Activated CD4-positive, alpha-beta memory T cell treated with anti-CD3 and anti-CD28 coated beads for 36 hours (primary cell): ENCODE results near the gene UMODL1. TPM values are rescaled to one million over a fixed set of nuclear protein-coding genes. Genes with fewer than 3 reads are reported as not detected.

Experiments used
- CTCF ChIA-PET: fragments of 350-600 bp; sonication (Branson Sonifier 250); formaldehyde crosslinking; loops from one replicate; lab custom pipeline; 2021; ENCODE audit warnings: antibody characterized with exemption, inconsistent platforms; lab: Charles Lee
- POLR2A ChIA-PET: fragments of 350-600 bp; sonication (Branson Sonifier 250); formaldehyde crosslinking; loops from one replicate; lab custom pipeline; 2021; ENCODE audit warnings: antibody characterized with exemption; lab: Charles Lee
- DNase-seq: peaks from one replicate; pipeline ENCODE4 v3.0.0-alpha.2; 2020
- H3K27ac Mint-ChIP-seq: one replicate; pipeline ENCODE4 v1.8.0; 2021; ENCODE audit warnings: mixed read lengths
- H3K27me3 Mint-ChIP-seq: one replicate; pipeline ENCODE4 v1.8.0; 2021; ENCODE audit warnings: mixed read lengths
- H3K36me3 Mint-ChIP-seq: one replicate; pipeline ENCODE4 v1.8.0; 2021; ENCODE audit warnings: mixed read lengths
- H3K4me1 Mint-ChIP-seq: one replicate; pipeline ENCODE4 v1.8.0; 2021; ENCODE audit warnings: low read depth, mixed read lengths
- H3K4me3 Mint-ChIP-seq: one replicate; pipeline ENCODE4 v1.8.0; 2021; ENCODE audit warnings: mild to moderate bottlenecking, mixed read lengths
- H3K9me3 Mint-ChIP-seq: one replicate; pipeline ENCODE4 v1.8.0; 2021; ENCODE audit warnings: mixed read lengths
- intact Hi-C: fragments of 100-400 bp; cut with micrococcal nuclease; formaldehyde crosslinking; loops from one replicate; pipeline ENCODE4 v1.15.1; 2023
- total RNA-seq, 2 experiments: library from RNA; stranded (reverse); gene quantifications; one replicate each; pipeline ENCODE4 v1.2.3, GENCODE V29; 2021

Gene UMODL1
- total RNA-seq, 2 experiments from 2014 or later, result not detected

- Mint-ChIP-seq H3K4me1 (no peaks in the 10 kb centered on the region), H3K4me3 (no peak overlapping the region), H3K27ac (no peak overlapping the region), H3K36me3 (no peaks in the 10 kb centered on the region), H3K27me3 (no peaks in the 10 kb centered on the region), H3K9me3 (no peaks in the 10 kb centered on the region)
- ChIA-PET POLR2A (interaction anchor here (0.6 kb wide), 1 partner anchor 45 kb away, joined by 3 read pairs; no protein-coding TSS in a partner anchor), CTCF (no interaction called here)
- intact Hi-C loops, result no loop called here
- DNase-seq, result no peak
Observed at GRCh38 chr21:42031816-42032215, 39.3 kb upstream of the UMODL1 start.

GRCh38 chr21:42032266-42032665 is 38.9 kb upstream of the UMODL1 start:
- H3K27me3 Mint-ChIP-seq, result no peaks in the 10 kb centered on the region
- H3K4me3 Mint-ChIP-seq, result no peak overlapping the region
- no peaks in the 10 kb centered on the region for H3K9me3 Mint-ChIP-seq
- no peak overlapping the region for H3K27ac Mint-ChIP-seq
- intact Hi-C loops, result no loop called here
- no peak for DNase-seq
- ChIA-PET POLR2A (no interaction called here), CTCF (no interaction called here)
- no peaks in the 10 kb centered on the region for H3K36me3 Mint-ChIP-seq
- H3K4me1 Mint-ChIP-seq, result no peaks in the 10 kb centered on the region

GRCh38 chr21:42032968-42033367 is 38.1 kb upstream of the UMODL1 start:
- intact Hi-C loops, result no loop called here
- ChIA-PET POLR2A (interaction anchor here (0.5 kb wide), 1 partner anchor 8 kb away, joined by 3 read pairs; no protein-coding TSS in a partner anchor), CTCF (no interaction called here)
- Mint-ChIP-seq H3K36me3 (no peaks in the 10 kb centered on the region), H3K9me3 (no peaks in the 10 kb centered on the region), H3K4me1 (no peaks in the 10 kb centered on the region), H3K27ac (no peak overlapping the region), H3K4me3 (no peak overlapping the region), H3K27me3 (no peaks in the 10 kb centered on the region)
- DNase-seq, result no peak

GRCh38 chr21:42036313-42036712 is 34.8 kb upstream of the UMODL1 start:
- Mint-ChIP-seq H3K9me3 (no peaks in the 10 kb centered on the region), H3K27me3 (no peaks in the 10 kb centered on the region), H3K4me1 (no peaks in the 10 kb centered on the region), H3K4me3 (no peak overlapping the region), H3K27ac (no peak overlapping the region), H3K36me3 (no peaks in the 10 kb centered on the region)
- ChIA-PET POLR2A (no interaction called here), CTCF (no interaction called here)
- no peak for DNase-seq
- intact Hi-C loops, result no loop called here

GRCh38 chr21:42037516-42037915 is 33.6 kb upstream of the UMODL1 start:
- POLR2A ChIA-PET, result no interaction called here
- intact Hi-C loops, result no loop called here
- Mint-ChIP-seq H3K27me3 (no peaks in the 10 kb centered on the region), H3K9me3 (no peaks in the 10 kb centered on the region), H3K4me3 (no peak overlapping the region), H3K4me1 (no peaks in the 10 kb centered on the region), H3K36me3 (no peaks in the 10 kb centered on the region), H3K27ac (no peak overlapping the region)
- no peak for DNase-seq
- CTCF ChIA-PET, result no interaction called here

GRCh38 chr21:42037943-42038342 is 33.2 kb upstream of the UMODL1 start:
- Mint-ChIP-seq H3K27ac (no peak overlapping the region), H3K4me1 (no peaks in the 10 kb centered on the region), H3K9me3 (no peaks in the 10 kb centered on the region), H3K36me3 (no peaks in the 10 kb centered on the region), H3K4me3 (no peak overlapping the region), H3K27me3 (no peaks in the 10 kb centered on the region)
- DNase-seq, result no peak
- CTCF ChIA-PET, result no interaction called here
- intact Hi-C loops, result no loop called here
- POLR2A ChIA-PET, result no interaction called here

GRCh38 chr21:42038393-42038792 is 32.7 kb upstream of the UMODL1 start:
- DNase-seq, result no peak
- POLR2A ChIA-PET, result no interaction called here
- Mint-ChIP-seq H3K4me1 (no peaks in the 10 kb centered on the region), H3K36me3 (no peaks in the 10 kb centered on the region), H3K27me3 (no peaks in the 10 kb centered on the region), H3K4me3 (no peak overlapping the region), H3K27ac (no peak overlapping the region), H3K9me3 (no peaks in the 10 kb centered on the region)
- intact Hi-C loops, result no loop called here
- CTCF ChIA-PET, result no interaction called here

GRCh38 chr21:42038826-42039425 is 32.2 kb upstream of the UMODL1 start:
- intact Hi-C loops, result no loop called here

GRCh38 chr21:42039470-42039901 is 31.6 kb upstream of the UMODL1 start:
- H3K4me1 Mint-ChIP-seq, result no peaks in the 10 kb centered on the region
- H3K27ac Mint-ChIP-seq, result no peak overlapping the region
- H3K36me3 Mint-ChIP-seq, result no peaks in the 10 kb centered on the region
- H3K9me3 Mint-ChIP-seq, result no peaks in the 10 kb centered on the region
- no peak for DNase-seq
- ChIA-PET POLR2A (no interaction called here), CTCF (no interaction called here)
- H3K4me3 Mint-ChIP-seq, result no peak overlapping the region
- intact Hi-C loops, result no loop called here
- H3K27me3 Mint-ChIP-seq, result no peaks in the 10 kb centered on the region

More at GRCh38 chr21:42038826-42039425, 32.2 kb upstream of the UMODL1 start:
- CTCF ChIA-PET, result no interaction called here
- Mint-ChIP-seq H3K4me1 (no peaks in the 10 kb centered on the region), H3K4me3 (no peak overlapping the region), H3K36me3 (no peaks in the 10 kb centered on the region), H3K27ac (no peak overlapping the region), H3K27me3 (no peaks in the 10 kb centered on the region), H3K9me3 (no peaks in the 10 kb centered on the region)
- DNase-seq, result no peak
- POLR2A ChIA-PET, result no interaction called here

- Mint-ChIP-seq H3K4me1 (no peaks in the 10 kb centered on the region), H3K36me3 (no peaks in the 10 kb centered on the region), H3K27me3 (no peaks in the 10 kb centered on the region), H3K27ac (no peak overlapping the region), H3K4me3 (no peak overlapping the region), H3K9me3 (no peaks in the 10 kb centered on the region)
- ChIA-PET POLR2A (no interaction called here), CTCF (no interaction called here)
- DNase-seq, result no peak
- intact Hi-C loops, result no loop called here
Observed at GRCh38 chr21:42039911-42040351, 31.2 kb upstream of the UMODL1 start.

GRCh38 chr21:42040411-42041180 is 30.5 kb upstream of the UMODL1 start:
- CTCF ChIA-PET, result no interaction called here
- H3K9me3 Mint-ChIP-seq, result no peaks in the 10 kb centered on the region
- H3K27me3 Mint-ChIP-seq, result no peaks in the 10 kb centered on the region
- H3K27ac Mint-ChIP-seq, result no peak overlapping the region
- DNase-seq, result no peak
- H3K4me1 Mint-ChIP-seq, result no peaks in the 10 kb centered on the region
- H3K4me3 Mint-ChIP-seq, result no peak overlapping the region
- intact Hi-C loops, result no loop called here
- H3K36me3 Mint-ChIP-seq, result no peaks in the 10 kb centered on the region
- POLR2A ChIA-PET, result no interaction called here

- intact Hi-C loops, result no loop called here
- CTCF ChIA-PET, result interaction anchor here (0.8 kb wide), 1 partner anchor 76 kb away, joined by 4 read pairs; no protein-coding TSS in a partner anchor
- DNase-seq, result no peak
- H3K27ac Mint-ChIP-seq, result no peak overlapping the region
- POLR2A ChIA-PET, result no interaction called here
- no peaks in the 10 kb centered on the region for H3K9me3 Mint-ChIP-seq
- no peaks in the 10 kb centered on the region for H3K36me3 Mint-ChIP-seq
- H3K27me3 Mint-ChIP-seq, result no peaks in the 10 kb centered on the region
- H3K4me3 Mint-ChIP-seq, result no peak overlapping the region
- no peaks in the 10 kb centered on the region for H3K4me1 Mint-ChIP-seq
Observed at GRCh38 chr21:42041246-42041645, 29.9 kb upstream of the UMODL1 start.
